SK-N-MC (cell line): Measurements from ENCODE around the gene IDUA.
A peak's percentile ranks its signal among the peaks of the same experiment; 100 is the strongest.

Experiments used
- DNase-seq: peaks from one replicate; pipeline ENCODE4 v3.0.0-alpha.2; 2011; ENCODE audit warnings: low read depth, low spot score
- H3K27ac ChIP-seq: fragments of 200-600 bp; sonication (generic); 2 replicates; pipeline ENCODE4 v1.5.1; 2016; ENCODE audit warnings: mixed run types
- H3K36me3 ChIP-seq: fragments of 200-600 bp; sonication (generic); 2 replicates; pipeline ENCODE4 v1.6.1; 2017; ENCODE audit warnings: antibody characterized with exemption, low read length, mixed read lengths; ENCODE audit not compliant: insufficient read depth
- H3K4me3 ChIP-seq: fragments of 200-600 bp; sonication (generic); 2 replicates; pipeline ENCODE4 v1.5.1; 2016
- H3K9ac ChIP-seq: fragments of 200-600 bp; sonication (generic); 2 replicates; pipeline ENCODE4 v1.8.0; 2017; ENCODE audit warnings: mixed run types, mixed read lengths; ENCODE audit not compliant: insufficient read length
- H3K9me3 ChIP-seq: fragments of 200-600 bp; sonication (generic); 2 replicates; pipeline ENCODE4 v1.6.1; 2017; ENCODE audit warnings: low read depth, mild to moderate bottlenecking, antibody characterized with exemption, low read length, moderate library complexity, mixed read lengths
- EZH2 ChIP-seq: fragments of 200-600 bp; sonication (generic); IDR thresholded peaks from one replicate; pipeline ENCODE4 v1.6.1; 2017; ENCODE audit warnings: antibody characterized with exemption
- FOXP2 ChIP-seq: optimal IDR thresholded peaks from 2 replicates; pipeline ENCODE3; 2011; ENCODE audit warnings: mild to moderate bottlenecking, moderate library complexity; ENCODE audit not compliant: insufficient read depth; ENCODE audit errors: extremely low read length, control extremely low read depth
- POLR2AphosphoS5 ChIP-seq: IDR thresholded peaks from 2 replicates; pipeline ENCODE4 v1.6.1; 2012; ENCODE audit warnings: mild to moderate bottlenecking, low read depth, low read length, borderline replicate concordance

Gene IDUA

GRCh38 chr4:978957-979701, 7.7 kb upstream of the IDUA start:
- H3K9ac ChIP-seq, result peak overlapping the region; percentile 44
- peak overlapping the region; percentile 77 for H3K27ac ChIP-seq
- TF ChIP-seq FOXP2 (no peak), POLR2AphosphoS5 (no peak), EZH2 (no peak)
- no peaks in the 10 kb centered on the region for H3K36me3 ChIP-seq
- DNase-seq, result no peak
- no peaks in the 10 kb centered on the region for H3K9me3 ChIP-seq
- H3K4me3 ChIP-seq, result peak overlapping the region; percentile 19; the same call in 1 of the 2 replicates

GRCh38 chr4:982291-982690, 4.6 kb upstream of the IDUA start:
- DNase-seq, result no peak

GRCh38 chr4:982814-983213, 4.0 kb upstream of the IDUA start:
- DNase-seq, result no peak
- no peak for TF ChIP-seq FOXP2
- no peak for TF ChIP-seq EZH2
- no peak for TF ChIP-seq POLR2AphosphoS5
- no peak overlapping the region for H3K4me3 ChIP-seq
- no peak overlapping the region for H3K9ac ChIP-seq
- 0 out of 2 replicates have a peak overlapping the region, but pooled peaks have one; percentile 16 for H3K27ac ChIP-seq
- no peaks in the 10 kb centered on the region for H3K9me3 ChIP-seq
- no peaks in the 10 kb centered on the region for H3K36me3 ChIP-seq

More at GRCh38 chr4:982291-982690, 4.6 kb upstream of the IDUA start:
- Histone ChIP-seq H3K27ac (no peak overlapping the region), H3K9ac (no peak overlapping the region), H3K9me3 (no peaks in the 10 kb centered on the region), H3K36me3 (no peaks in the 10 kb centered on the region), H3K4me3 (no peak overlapping the region)
- no peak for TF ChIP-seq POLR2AphosphoS5
- TF ChIP-seq EZH2, result no peak
- TF ChIP-seq FOXP2, result no peak

GRCh38 chr4:984336-985054, 2.3 kb upstream of the IDUA start:
- H3K36me3 ChIP-seq, result no peaks in the 10 kb centered on the region
- TF ChIP-seq POLR2AphosphoS5, result no peak
- TF ChIP-seq EZH2, result no peak
- no peak for TF ChIP-seq FOXP2
- no peak overlapping the region for H3K9ac ChIP-seq
- no peak overlapping the region for H3K4me3 ChIP-seq
- no peaks in the 10 kb centered on the region for H3K9me3 ChIP-seq
- no peak for DNase-seq
- H3K27ac ChIP-seq, result no peak overlapping the region

GRCh38 chr4:985123-985830, 1.6 kb upstream of the IDUA start:
- no peak for DNase-seq
- no peak overlapping the region for H3K9ac ChIP-seq
- no peaks in the 10 kb centered on the region for H3K36me3 ChIP-seq
- no peak overlapping the region for H3K27ac ChIP-seq
- no peaks in the 10 kb centered on the region for H3K9me3 ChIP-seq
- TF ChIP-seq FOXP2 (no peak), POLR2AphosphoS5 (no peak), EZH2 (no peak)
- no peak overlapping the region for H3K4me3 ChIP-seq

- DNase-seq, result no peak
- Histone ChIP-seq H3K27ac (no peak overlapping the region), H3K9ac (peak overlapping the region; percentile 71), H3K36me3 (no peaks in the 10 kb centered on the region), H3K9me3 (no peaks in the 10 kb centered on the region), H3K4me3 (peak overlapping the region; percentile 76)
- TF ChIP-seq POLR2AphosphoS5 (peak; percentile 72), FOXP2 (no peak)
These were observed 391 bp upstream of the IDUA start for GRCh38 chr4:986428-986878.

- no peak for DNase-seq
- TF ChIP-seq FOXP2 (no peak), POLR2AphosphoS5 (no peak), EZH2 (no peak)
- Histone ChIP-seq H3K27ac (no peak overlapping the region), H3K36me3 (no peaks in the 10 kb centered on the region), H3K4me3 (peak overlapping the region; percentile 76), H3K9ac (no peak overlapping the region), H3K9me3 (no peaks in the 10 kb centered on the region)
These were observed 1.0 kb downstream of the IDUA start for GRCh38 chr4:987624-988513.
